Liver (tissue), 9 donors: ENCODE results near the gene PLSCR3. TPM values are rescaled to one million over a fixed set of nuclear protein-coding genes. Genes with fewer than 3 reads are reported as not detected.
"Not testable (repeated sequence)": the region's sequence is repeated elsewhere in the genome, so short reads cannot be mapped to it uniquely, and the experiment has no call there.

Source experiments
- DNase-seq: peaks from one replicate; pipeline ENCODE4 v3.0.0-alpha.2; 2017; ENCODE audit warnings: low spot score
- H3K27ac ChIP-seq, 2 donors: one replicate each; pipeline ENCODE4 v1.7.0; 2013; ENCODE audit warnings: inconsistent platforms in 2 of 2, low read length in 2 of 2, control low read depth in 1 of 2, low read depth in 1 of 2, mild to moderate bottlenecking in 1 of 2
- H3K27me3 ChIP-seq, 4 donors: one replicate each; pipeline versions ENCODE4 v1.6.1 to v1.7.0; 2013; ENCODE audit warnings: low read length in 3 of 4, inconsistent platforms in 1 of 4, mild to moderate bottlenecking in 1 of 4, moderate library complexity in 1 of 4; ENCODE audit not compliant: control insufficient read depth in 4 of 4, insufficient read depth in 4 of 4
- H3K36me3 ChIP-seq, 4 donors: one replicate each; pipeline versions ENCODE4 v1.6.1 to v1.7.0; 2013; ENCODE audit warnings: low read length in 3 of 4, mild to moderate bottlenecking in 3 of 4, low read depth in 1 of 4, moderate library complexity in 1 of 4; ENCODE audit not compliant: control insufficient read depth in 4 of 4, insufficient read depth in 3 of 4
- H3K4me1 ChIP-seq, 4 donors: one replicate each; pipeline versions ENCODE4 v1.6.1 to v1.7.0; 2013; ENCODE audit warnings: low read length in 3 of 4, mild to moderate bottlenecking in 3 of 4, moderate library complexity in 1 of 4; ENCODE audit not compliant: control insufficient read depth in 4 of 4, insufficient read depth in 4 of 4
- H3K4me3 ChIP-seq, 3 donors: one replicate each; pipeline versions ENCODE4 v1.6.1 to v1.7.0; 2013; ENCODE audit warnings: low read length in 3 of 3, control low read depth in 1 of 3, low read depth in 1 of 3, mild to moderate bottlenecking in 1 of 3
- H3K9ac ChIP-seq, 2 donors: one replicate each; pipeline ENCODE4 v1.7.0; 2013; ENCODE audit warnings: low read length in 2 of 2, mild to moderate bottlenecking in 2 of 2, moderate library complexity in 2 of 2, control low read depth in 1 of 2, low read depth in 1 of 2
- H3K9me3 ChIP-seq, 4 donors: one replicate each; pipeline versions ENCODE4 v1.6.1 to v1.7.0; 2013; ENCODE audit warnings: low read length in 3 of 4; ENCODE audit not compliant: control insufficient read depth in 4 of 4
- ATF3 ChIP-seq: IDR thresholded peaks from 2 replicates; pipeline ENCODE4 v1.6.1; 2016; ENCODE audit warnings: antibody characterized with exemption
- CTCF ChIP-seq: fragments of 150-350 bp; IDR thresholded peaks from 2 replicates; pipeline ENCODE4 v1.5.1; 2017; ENCODE audit warnings: improper control_type of control experiment, low read depth, low read length; ENCODE audit not compliant: missing input control
- EGR1 ChIP-seq, 2 donors: IDR thresholded peaks; 2 replicates each; pipeline ENCODE4 v1.6.1; 2016 to 2018; ENCODE audit warnings: antibody characterized with exemption in 2 of 2, low read depth in 2 of 2
- FOXA1 ChIP-seq: IDR thresholded peaks from 2 replicates; pipeline ENCODE4 v1.6.1; 2016; ENCODE audit warnings: antibody characterized with exemption
- FOXA2 ChIP-seq: IDR thresholded peaks from 2 replicates; pipeline ENCODE4 v1.6.1; 2016; ENCODE audit warnings: antibody characterized with exemption
- GABPA ChIP-seq, 2 donors: IDR thresholded peaks in 1 of 2; conservative IDR thresholded peaks in 1 of 2; 2 replicates each; pipeline ENCODE4 v1.6.1; 2016; ENCODE audit warnings: antibody characterized with exemption in 2 of 2, mild to moderate bottlenecking in 1 of 2, moderate library complexity in 1 of 2
- HNF4A ChIP-seq, 2 donors: conservative IDR thresholded peaks; 2 replicates each; pipeline ENCODE4 v1.6.1; 2016; ENCODE audit warnings: antibody characterized with exemption in 2 of 2, mild to moderate bottlenecking in 2 of 2
- HNF4G ChIP-seq: IDR thresholded peaks from 2 replicates; pipeline ENCODE4 v1.6.1; 2016; ENCODE audit warnings: antibody characterized with exemption
- JUND ChIP-seq, 2 donors: IDR thresholded peaks; 2 replicates each; pipeline ENCODE4 v1.6.1; 2016; ENCODE audit warnings: antibody characterized with exemption in 2 of 2
- MAX ChIP-seq: IDR thresholded peaks from 2 replicates; pipeline ENCODE4 v1.6.1; 2016; ENCODE audit warnings: antibody characterized with exemption
- NR2F2 ChIP-seq: IDR thresholded peaks from 2 replicates; pipeline ENCODE4 v1.6.1; 2016; ENCODE audit warnings: antibody characterized with exemption
- RAD21 ChIP-seq, 2 donors: IDR thresholded peaks; 2 replicates each; pipeline ENCODE4 v1.6.1; 2016; ENCODE audit warnings: antibody characterized with exemption in 2 of 2, mild to moderate bottlenecking in 2 of 2
- REST ChIP-seq: IDR thresholded peaks from 2 replicates; pipeline ENCODE4 v1.6.1; 2016; ENCODE audit warnings: antibody characterized with exemption, mild to moderate bottlenecking
- RXRA ChIP-seq, 2 donors: IDR thresholded peaks; 2 replicates each; pipeline ENCODE4 v1.6.1; 2017 to 2018; ENCODE audit warnings: antibody characterized with exemption in 2 of 2, mild to moderate bottlenecking in 1 of 2
- SP1 ChIP-seq: IDR thresholded peaks from 2 replicates; pipeline ENCODE4 v1.6.1; 2018; ENCODE audit warnings: antibody characterized with exemption, mild to moderate bottlenecking
- TAF1 ChIP-seq: conservative IDR thresholded peaks from 2 replicates; pipeline ENCODE4 v1.6.1; 2016; ENCODE audit warnings: antibody characterized with exemption, mild to moderate bottlenecking
- YY1 ChIP-seq: IDR thresholded peaks from 2 replicates; pipeline ENCODE4 v1.6.1; 2016; ENCODE audit warnings: antibody characterized with exemption, mild to moderate bottlenecking
- ZBTB33 ChIP-seq: IDR thresholded peaks from 2 replicates; pipeline ENCODE4 v1.6.1; 2016; ENCODE audit warnings: antibody characterized with exemption
- WGBS: extraction: QIAGEN DNeasy Blood & Tissue Kit; methylation state at CpG from one replicate; pipeline ENCODE4 v1.1.7; 2013; 5-methylcytosine and 5-hydroxymethylcytosine counted together
- polyA plus RNA-seq, 2 donors: library from polyadenylated mRNA; stranded (reverse) in 1 of 2; unstranded in 1 of 2; fragments of 200-250 nt in 1 of 2; fragments of >200 nt in 1 of 2; fragmentation: Nextera tagmentation in 1 of 2; extraction: Ambion mirVana in 1 of 2; gene quantifications; one replicate each; pipeline versions ENCODE4 v1.2.1 to v1.2.3, GENCODE V29; 2013 to 2015
- total RNA-seq, 2 donors: library from RNA; depleted of rRNA; stranded (reverse); fragments of >200 nt; gene quantifications; one replicate each; pipeline ENCODE4 v1.2.3, GENCODE V29; 2014
- donor health status: healthy.
- donor health status: healthy.
- donor health status: healthy.
- donor health status: healthy.
- donor health status: healthy.

The PLSCR3 gene
- total and polyA plus RNA-seq, 4 donors = 2.8 to 10.9 (median 4.1) TPM

- TF ChIP-seq SP1 (no peak), RXRA (IDR thresholded peaks at IDR 0.05) (no peak), HNF4G (no peak), TAF1 (no peak), FOXA1 (no peak), FOXA2 (no peak), JUND (IDR thresholded peaks at IDR 0.05) (no peak), RAD21 (IDR thresholded peaks at IDR 0.05) (no peak), ZBTB33 (no peak), NR2F2 (no peak), CTCF (no peak), EGR1 (IDR thresholded peaks at IDR 0.05; ENCODE audit: low read depth in 2 of 2) (no peak), REST (no peak), ATF3 (no peak), HNF4A (conservative IDR thresholded peaks at IDR 0.05) (no peak), GABPA (IDR thresholded peaks at IDR 0.05 in 1 of 2, conservative IDR thresholded peaks at IDR 0.05 in 1 of 2) (no peak), MAX (no peak), YY1 (no peak)
- 83% methylated on average over 8 of the region's 8 CpGs for WGBS
- Histone ChIP-seq H3K36me3 (no peaks in the 10 kb centered on the region), H3K27ac (no peak overlapping the region), H3K9me3 (no peaks in the 10 kb centered on the region), H3K27me3 (no peaks in the 10 kb centered on the region), H3K4me1 (no peaks in the 10 kb centered on the region), H3K9ac (no peak overlapping the region), H3K4me3 (no peak overlapping the region)
- no peak for DNase-seq
These were observed 27.2 kb downstream of the PLSCR3 start for GRCh38 chr17:7367083-7367482.

GRCh38 chr17:7365963-7366362, 28.4 kb downstream of the PLSCR3 start:
- not testable (repeated sequence) for H3K9ac ChIP-seq, H3K36me3 ChIP-seq, H3K27ac ChIP-seq, H3K27me3 ChIP-seq, H3K4me3 ChIP-seq, DNase-seq, H3K4me1 ChIP-seq, H3K9me3 ChIP-seq
- 94% methylated on average over 6 of the region's 7 CpGs for WGBS
